GM18526 (cell line): Measurements from ENCODE around the gene PDLIM4.

Experiments used
- POLR2A ChIP-seq: IDR thresholded peaks from 3 replicates; pipeline ENCODE4 v1.6.1; 2011; ENCODE audit not compliant: insufficient read length; ENCODE audit errors: extremely low read depth

Gene PDLIM4, protein sequence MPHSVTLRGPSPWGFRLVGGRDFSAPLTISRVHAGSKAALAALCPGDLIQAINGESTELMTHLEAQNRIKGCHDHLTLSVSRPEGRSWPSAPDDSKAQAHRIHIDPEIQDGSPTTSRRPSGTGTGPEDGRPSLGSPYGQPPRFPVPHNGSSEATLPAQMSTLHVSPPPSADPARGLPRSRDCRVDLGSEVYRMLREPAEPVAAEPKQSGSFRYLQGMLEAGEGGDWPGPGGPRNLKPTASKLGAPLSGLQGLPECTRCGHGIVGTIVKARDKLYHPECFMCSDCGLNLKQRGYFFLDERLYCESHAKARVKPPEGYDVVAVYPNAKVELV

DNA sequence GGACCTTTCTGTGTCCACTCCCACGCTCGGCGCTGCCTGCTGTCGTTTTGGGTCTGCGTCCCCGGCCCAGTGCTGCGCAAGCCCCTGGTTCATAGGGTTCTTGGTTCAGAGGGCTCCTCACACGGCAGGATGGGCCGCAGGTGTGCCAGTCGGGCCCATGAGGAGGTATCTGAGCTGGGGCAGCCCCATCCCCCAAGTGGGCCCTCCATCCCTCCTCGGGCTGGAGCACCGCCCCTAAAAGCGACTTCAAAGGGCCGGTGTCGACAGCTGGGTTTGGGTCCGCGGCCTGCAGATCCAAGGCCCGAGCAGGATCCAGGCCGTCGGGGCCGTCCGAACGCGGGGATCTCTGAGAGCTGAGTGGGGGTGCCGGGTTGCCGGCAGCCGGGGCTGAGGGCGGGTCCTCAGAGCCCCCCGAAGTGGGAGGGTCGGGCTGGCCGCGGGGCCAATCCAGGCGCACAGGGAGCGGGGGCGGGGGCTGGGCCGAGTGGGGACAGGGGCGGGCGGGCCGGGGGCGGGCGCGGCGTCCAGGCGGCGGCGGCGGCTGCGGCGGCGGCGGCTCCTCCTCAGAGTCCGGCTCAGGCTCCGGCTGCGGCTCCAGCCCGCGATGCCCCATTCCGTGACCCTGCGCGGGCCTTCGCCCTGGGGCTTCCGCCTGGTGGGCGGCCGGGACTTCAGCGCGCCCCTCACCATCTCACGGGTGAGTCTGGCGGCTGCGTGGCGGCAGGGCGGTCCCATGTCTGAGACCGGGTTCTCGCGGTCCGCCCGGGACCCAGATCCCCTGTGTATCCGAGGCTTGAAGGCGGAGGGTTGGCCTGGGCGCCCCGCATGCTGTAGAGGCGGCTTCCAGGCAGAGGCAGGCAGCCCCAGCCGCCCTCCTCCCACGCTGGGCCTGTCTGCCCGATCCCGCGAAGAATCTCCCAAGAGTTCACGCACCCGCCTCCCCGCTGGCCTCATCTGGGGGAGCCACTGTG lies at the start of gene PDLIM4:
PDLIM4 (plus strand) TSS at position 566 of the 971 bp plus-strand sequence; CDS start at position 605, 39 bp downstream.
- TF ChIP-seq POLR2A, result no peak

DNA sequence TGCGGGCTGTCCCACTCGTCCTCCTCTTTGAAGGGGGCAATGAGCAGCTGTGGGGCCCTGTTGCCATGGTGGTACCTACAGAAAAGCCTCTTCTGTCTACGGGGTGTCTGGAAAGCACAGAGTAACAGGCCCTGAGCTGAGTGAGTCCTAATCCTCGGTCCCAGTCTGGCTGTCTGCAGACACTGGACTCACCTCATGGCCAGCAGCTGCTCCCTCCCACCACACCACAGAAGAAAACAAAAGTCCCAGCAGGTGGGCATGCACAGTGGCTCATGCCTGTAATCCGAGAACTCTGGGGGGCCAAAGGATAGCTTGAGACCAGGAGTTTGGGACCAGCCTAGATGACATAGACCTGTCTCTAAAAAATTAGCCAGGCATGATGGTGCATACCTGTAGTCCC lies 49.7 kb upstream of the PDLIM4 start:
- TF ChIP-seq POLR2A, result no peak

DNA sequence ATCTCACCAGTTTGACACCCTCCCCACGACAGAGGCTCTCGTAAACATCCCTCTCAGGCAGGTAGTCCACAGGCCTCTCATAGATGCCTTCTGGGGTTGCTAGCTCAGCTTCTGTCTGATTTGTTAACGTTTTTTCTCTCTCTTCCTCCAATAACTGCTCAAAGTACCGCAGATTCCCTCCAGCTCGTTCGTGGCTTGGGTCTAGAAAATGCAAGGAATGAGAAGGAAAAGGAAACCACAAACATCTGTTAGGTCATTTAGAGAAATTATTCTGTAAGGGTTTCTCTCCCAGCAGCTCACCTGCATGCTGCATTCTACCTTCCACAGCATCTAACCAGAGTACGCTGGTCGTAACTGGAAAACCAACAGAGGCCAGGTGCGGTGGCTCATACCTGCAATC lies 48.4 kb upstream of the PDLIM4 start:
- no peak for TF ChIP-seq POLR2A

DNA sequence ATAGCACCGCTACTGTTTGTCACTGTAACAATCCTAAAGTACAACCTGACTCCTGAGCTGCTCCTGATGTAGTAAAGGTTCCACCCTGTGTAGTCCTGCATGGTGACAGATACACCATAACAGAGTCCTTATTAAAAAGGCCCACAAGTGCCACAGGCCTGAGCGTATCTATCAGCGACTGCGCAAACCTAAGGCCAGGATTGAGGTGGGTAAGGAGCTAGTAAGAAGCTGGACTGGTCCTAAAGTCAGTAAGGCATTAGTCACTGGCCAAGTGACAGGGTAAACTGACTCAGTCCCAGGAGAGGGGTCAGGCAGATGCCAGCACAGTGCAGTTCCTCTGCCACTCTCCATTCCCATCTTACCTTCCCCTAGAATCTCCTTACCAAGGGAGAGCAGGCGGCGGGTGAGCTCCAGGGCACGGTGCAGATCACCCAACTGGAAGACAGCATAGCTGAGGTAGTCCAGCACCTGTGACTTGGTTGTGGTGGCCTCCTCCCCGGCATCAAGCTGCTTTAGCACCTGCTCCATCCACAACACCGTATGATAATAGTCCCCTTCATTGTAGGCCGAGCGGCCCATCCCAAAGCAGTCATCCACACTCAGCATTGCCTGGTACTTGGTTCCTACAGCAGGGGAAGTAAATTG lies 47.5 kb upstream of the PDLIM4 start:
- TF ChIP-seq POLR2A, result no peak

DNA sequence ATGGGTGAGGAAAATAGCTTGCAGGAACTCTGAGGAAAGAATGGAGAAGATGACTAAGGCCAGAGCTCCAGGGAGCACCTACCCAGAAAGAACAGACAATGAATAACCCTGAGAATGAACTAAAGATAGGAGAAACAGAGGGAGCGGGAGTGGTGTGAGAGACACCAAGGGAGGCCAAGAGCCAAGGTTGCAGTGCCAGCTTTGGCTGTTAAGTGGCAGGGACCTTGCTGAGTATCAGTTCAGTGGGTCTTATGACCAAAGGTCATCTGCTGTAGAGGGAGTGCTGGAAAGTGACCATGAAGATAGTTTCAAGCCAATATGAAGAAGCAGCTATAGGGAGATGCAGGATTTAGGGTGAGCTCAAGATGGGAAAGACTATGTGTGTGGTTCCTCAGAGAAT lies 46.6 kb upstream of the PDLIM4 start:
- TF ChIP-seq POLR2A, result no peak

DNA sequence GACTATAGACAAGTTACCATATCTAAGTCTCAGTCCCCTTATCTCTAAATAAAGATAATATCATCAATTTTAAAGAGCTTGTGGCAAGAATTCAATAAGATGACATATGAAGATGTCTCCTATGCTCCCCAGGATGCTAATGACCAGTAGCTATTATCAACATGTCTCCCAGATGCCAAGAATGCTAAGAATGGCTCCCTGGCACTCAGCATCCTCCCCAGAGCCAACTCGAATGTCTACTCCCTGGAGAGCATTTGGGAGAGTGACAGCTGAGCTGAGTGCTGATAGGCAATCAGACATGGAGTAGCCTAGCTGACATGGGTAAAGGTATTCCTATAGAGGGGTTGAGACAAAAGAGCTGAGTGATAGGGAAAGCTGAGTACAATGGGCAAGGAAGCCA lies 45.7 kb upstream of the PDLIM4 start:
- no peak for TF ChIP-seq POLR2A

DNA sequence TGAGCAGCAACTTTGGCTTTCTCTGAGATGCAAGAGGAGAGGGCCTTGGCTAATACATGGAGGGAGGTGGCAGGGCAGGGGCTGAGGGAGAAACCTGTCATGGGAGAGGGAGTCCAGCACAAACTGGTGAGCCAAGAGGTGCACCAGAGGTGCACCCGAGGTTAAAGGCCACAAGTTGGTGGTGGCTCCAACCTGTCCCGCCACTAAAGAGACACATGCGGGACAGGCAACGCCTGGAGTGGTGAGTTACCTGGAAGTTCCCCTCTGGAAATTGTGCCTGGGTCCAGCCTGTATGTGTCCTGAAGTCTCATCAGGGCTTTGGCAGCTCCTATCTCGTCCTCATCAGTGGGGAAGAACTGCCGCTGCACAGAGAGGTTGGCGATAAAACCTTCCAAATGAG lies 43.8 kb upstream of the PDLIM4 start:
- no peak for TF ChIP-seq POLR2A

DNA sequence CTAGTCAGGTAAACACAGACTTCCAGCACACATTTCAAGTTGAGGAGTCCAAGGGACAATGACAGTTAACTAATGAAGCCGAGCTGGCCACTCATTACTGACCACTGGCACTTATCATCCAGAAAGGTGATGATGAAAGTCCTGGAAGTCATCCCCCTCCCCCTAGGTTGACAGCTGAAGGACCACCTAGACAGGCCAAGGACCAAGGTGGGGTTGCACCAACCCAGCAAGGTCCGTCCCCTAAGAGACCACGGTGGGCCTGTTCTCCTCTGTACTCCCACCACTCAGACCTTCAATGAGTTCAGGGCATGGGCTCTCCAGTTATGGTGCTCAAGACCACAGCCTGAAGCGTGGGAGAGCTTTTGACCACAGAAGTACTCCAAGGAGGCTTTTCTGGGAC lies 43.0 kb upstream of the PDLIM4 start:
- TF ChIP-seq POLR2A, result no peak

DNA sequence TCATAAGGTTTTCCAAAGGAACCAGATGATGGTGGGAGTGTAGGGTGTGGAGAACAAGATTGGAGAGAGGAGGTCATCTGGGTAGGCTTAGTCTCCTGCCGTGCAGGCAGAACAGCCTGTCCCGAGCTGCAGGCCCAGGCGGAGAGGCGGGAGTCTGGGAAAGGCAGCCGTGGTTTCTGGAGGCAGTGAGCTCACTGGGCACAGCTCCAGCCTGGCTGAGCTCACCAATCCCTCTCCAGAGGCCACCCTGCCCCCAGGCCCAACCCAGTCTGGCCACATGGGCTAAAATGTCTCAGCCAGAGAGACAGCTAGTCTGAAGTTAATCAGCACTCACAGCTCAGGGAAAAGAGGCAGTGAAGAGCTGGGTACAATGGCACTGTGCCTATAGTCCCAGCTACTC lies 42.2 kb upstream of the PDLIM4 start:
- no peak for TF ChIP-seq POLR2A

DNA sequence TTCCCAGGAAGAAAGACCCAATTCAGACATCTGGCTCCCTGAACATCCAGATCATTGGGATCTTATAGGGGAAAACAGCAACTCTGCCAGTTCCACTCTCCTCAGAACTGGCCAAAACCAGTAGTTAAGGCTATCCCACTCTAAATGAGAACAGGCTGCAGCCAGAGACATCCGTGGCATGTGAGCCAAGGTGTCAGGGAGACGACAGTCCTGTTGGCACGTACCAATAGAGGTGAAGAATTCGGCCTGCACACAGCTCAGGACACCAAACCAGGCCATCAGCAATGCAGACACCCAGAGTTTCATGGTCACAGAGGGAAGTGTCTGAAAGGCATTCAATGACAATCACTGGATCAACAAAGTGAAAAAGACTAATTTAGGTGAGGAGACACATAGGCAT lies 39.2 kb upstream of the PDLIM4 start:
- no peak for TF ChIP-seq POLR2A

DNA sequence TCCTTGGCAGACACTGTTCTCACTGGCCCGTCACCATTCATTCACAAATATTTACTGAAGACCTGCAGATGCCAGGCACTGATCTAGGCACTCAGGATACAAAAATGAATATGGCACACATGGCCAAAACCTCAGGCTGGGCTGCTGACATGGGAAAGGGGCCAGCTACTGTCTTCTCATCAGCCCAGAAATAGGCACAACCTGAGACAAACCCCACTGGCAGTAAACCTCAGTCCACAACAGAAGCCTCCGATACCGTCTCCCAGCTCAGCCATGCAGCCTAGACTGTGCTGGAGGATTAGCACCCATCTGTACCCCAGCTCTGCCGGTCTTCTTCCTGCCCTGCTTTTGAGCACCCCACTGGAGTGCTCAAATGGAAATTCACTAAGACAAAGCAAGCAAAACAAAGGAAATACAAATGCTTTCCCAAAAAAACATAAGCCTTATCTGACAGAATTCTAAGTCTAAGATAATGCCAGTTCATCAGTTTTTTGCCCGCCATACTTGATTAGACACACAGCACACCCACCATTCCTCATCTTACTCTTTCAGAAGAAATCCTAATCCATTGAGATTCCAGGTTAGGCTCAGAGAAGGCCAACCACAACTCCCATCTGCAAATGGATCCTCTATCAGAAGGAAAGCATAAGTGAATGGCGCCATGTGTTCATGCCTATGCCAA lies 38.1 kb upstream of the PDLIM4 start:
- TF ChIP-seq POLR2A, result no peak

DNA sequence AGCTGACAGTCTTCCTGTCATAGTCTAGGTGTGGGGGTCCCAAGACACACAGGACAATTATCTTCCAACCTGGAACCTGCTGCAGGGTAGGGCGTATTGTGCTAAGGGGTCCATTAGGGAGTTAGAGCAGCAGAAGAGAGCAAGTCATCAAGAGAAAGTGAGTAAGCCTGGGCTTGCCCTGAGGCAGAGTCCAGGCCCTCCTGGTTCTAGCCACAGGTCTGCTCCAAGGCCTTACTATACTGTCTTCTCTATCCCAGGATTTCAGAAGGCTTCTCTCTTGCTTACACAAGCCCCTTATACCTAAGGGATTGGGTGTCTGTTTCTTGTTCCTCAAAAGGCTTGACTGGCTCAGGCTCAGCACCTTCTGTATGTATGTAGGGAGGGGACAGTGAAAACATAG lies 37.5 kb upstream of the PDLIM4 start:
- no peak for TF ChIP-seq POLR2A

DNA sequence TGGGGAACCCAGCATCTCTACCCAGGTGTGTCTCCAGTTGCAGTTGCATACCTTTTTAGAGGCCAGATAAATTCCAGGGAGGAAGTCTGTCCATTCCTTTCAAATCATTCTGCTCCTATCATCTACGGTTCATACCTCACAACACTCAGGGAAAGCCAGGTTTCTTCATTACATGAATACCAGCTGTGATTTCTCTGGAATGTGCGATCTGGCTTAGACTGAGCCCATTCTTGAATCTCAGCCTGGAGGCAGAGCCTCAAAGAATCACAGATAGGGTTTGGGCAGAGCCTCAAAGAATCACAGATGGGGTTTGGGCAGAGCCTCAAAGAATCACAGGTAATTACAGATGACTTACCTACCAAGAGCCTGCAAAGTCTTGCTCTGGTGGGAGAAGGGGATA lies 37.0 kb upstream of the PDLIM4 start:
- no peak for TF ChIP-seq POLR2A

DNA sequence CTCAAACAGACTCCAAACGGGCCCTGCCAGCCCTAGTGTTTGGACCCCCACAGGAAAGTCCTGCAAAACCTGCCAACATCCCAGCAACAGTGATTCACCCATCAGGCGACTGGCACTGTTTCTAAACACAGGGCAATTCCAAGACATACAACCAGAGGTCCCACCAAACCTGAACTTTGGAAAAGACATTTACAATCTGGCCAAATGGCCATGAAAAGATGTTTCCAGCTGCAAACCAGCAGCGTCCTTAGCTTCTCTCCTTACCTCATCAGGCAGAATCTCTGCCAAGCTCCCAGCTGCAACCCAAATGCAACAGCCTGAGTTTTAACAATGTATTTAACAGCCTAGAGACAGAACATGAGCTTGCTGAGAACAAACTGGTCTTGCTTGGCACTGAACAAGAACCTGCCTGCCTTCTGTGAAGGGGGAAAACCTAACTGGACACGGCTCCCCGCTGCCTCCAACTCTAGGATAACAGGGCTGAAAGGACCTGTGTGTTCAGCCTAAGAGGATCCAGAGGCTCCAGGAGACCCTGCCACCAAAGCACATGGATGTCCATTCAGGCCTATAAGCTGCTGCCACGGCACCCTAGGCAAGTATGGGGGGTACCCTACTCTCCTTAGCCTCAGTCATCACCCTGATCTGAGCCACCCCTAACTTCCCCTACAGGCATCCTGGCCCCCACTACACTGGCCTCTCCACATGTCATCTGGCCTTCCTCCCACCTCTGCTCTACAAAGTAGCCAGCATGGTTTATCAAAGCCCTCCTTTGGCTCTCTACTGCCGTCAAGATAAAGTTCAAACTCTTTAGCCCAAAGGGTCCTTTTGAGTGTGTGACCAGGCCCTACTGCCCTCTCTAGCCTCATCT lies 35.5 kb upstream of the PDLIM4 start:
- TF ChIP-seq POLR2A, result no peak

DNA sequence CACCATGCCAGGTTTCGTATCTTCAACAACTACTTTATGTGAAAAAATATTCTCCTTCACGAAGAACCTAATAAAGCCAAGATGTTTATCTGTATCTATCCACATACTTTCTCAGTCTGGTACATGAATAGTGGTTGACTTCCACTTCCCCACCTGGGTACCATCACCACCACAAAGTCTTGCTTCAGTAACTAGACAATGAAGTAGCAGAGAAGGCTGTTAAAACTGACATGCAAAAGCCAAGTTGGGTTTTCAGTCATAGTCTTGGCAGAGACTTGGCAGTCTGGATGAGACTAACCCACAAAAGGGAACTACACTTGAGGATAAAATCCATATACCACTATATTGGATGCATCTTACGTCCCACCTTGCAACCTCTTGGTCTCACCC lies 34.9 kb upstream of the PDLIM4 start:
- no peak for TF ChIP-seq POLR2A

DNA sequence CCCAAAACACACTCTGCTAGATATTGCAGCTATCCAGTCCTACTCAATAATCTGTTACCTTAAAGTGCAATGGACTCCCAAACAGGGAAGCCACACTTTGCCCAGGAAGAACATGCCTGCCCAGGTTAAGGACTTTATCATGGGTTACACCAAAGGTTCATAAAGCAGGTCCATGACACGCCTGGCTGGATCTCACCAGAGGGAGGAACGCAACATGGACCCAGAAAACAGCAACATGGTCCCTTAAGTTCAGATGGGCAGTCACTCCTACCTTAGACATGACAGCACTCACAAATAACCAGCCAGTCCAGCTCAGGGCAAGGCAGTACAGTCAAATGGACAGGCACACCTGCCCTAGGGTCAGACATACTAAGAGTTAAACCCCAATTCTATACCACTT lies 33.6 kb upstream of the PDLIM4 start:
- TF ChIP-seq POLR2A, result no peak
